Testis (tissue), 3 donors: ENCODE data around the gene CTCF. TPM values are rescaled to one million over a fixed set of nuclear protein-coding genes. Genes with fewer than 3 reads are reported as not detected.

Experiments
- DNase-seq: peaks from one replicate; pipeline ENCODE4 v3.0.0-alpha.2; 2019
- H3K27ac ChIP-seq, 2 donors: fragments of 200-600 bp; sonication (generic); one replicate each; pipeline ENCODE4 v1.5.1; 2019
- H3K27me3 ChIP-seq: fragments of 200-600 bp; sonication (generic); one replicate; pipeline ENCODE4 v1.5.1; 2019
- H3K36me3 ChIP-seq: fragments of 200-600 bp; sonication (generic); one replicate; pipeline ENCODE4 v1.5.1; 2017; ENCODE audit warnings: low read depth; ENCODE audit errors: missing control alignments
- H3K4me1 ChIP-seq: fragments of 200-600 bp; sonication (generic); one replicate; pipeline ENCODE4 v1.5.1; 2019
- H3K4me3 ChIP-seq, 2 donors: fragments of 200-600 bp; sonication (generic); one replicate each; pipeline ENCODE4 v1.5.1; 2017 to 2019
- H3K9me3 ChIP-seq: fragments of 200-600 bp; sonication (generic); one replicate; pipeline ENCODE4 v1.5.1; 2017
- POLR2A ChIP-seq: fragments of 450-650 bp; IDR thresholded peaks from one replicate; pipeline ENCODE4 v1.6.1; 2017; ENCODE audit warnings: antibody characterized with exemption, mild to moderate bottlenecking, moderate library complexity
- WGBS, 2 donors: methylation state at CpG; one replicate each; pipeline ENCODE4 v1.1.5; 2018; 5-methylcytosine and 5-hydroxymethylcytosine counted together
- intact Hi-C: fragments of 100-400 bp; cut with DNase I; formaldehyde crosslinking; loops from one replicate; pipeline ENCODE4 v1.15.1; 2023; ENCODE audit warnings: low total_unique reads
- polyA plus RNA-seq: library from polyadenylated mRNA; stranded (reverse); fragments of 350-450 nt; fragmentation: Illumina TruSeq; extraction: RNeasy Lipid Tissue Mini Kit (QIAGEN cat#74804); gene quantifications from one replicate; pipeline ENCODE4 v1.2.3, GENCODE V29; 2014; ENCODE audit warnings: low read depth, low replicate concordance; ENCODE audit not compliant: insufficient read depth
- total RNA-seq, 2 donors: library from RNA; depleted of rRNA; stranded (reverse); fragments of >200 nt; gene quantifications; one replicate each; pipeline ENCODE4 v1.2.3, GENCODE V29; 2016
- TF ChIP-seq, protein P1 (sequence below), 3 experiments: fragments of 450-650 bp in 2 of 3; fragments of 200-600 bp in 1 of 3; sonication (generic) in 1 of 3; IDR thresholded peaks; one replicate each; pipeline ENCODE4 v1.5.1; 2016 to 2019; ENCODE audit warnings: antibody characterized with exemption in 3 of 3, mild to moderate bottlenecking in 2 of 3, moderate library complexity in 1 of 3

CTCF gene
- total and polyA plus RNA-seq, 3 donors from 2014 or later: 25.9 to 47.0 (median 45.5) TPM

DNA sequence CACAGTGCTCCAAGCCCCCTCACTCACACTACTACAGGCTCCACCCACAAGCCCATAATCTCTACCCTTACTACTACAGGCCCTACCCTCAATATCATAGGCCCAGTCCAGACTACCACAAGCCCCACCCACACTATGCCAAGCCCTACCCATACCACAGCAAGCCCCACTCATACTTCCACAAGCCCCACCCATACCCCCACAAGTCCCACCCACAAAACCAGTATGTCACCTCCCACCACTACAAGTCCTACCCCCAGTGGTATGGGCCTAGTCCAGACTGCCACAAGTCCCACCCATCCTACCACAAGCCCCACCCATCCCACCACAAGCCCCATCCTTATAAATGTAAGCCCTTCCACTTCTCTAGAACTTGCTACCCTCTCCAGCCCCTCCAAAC, 19.9 kb upstream of the CTCF start:
- Histone ChIP-seq H3K27me3 (no peaks in the 10 kb centered on the region), H3K27ac (no peak overlapping the region), H3K36me3 (no peaks in the 10 kb centered on the region), H3K4me1 (peaks cover 26% of the 10 kb centered on the region), H3K9me3 (no peaks in the 10 kb centered on the region), H3K4me3 (no peak overlapping the region)
- intact Hi-C loops: loop anchor here (10.0 kb wide), 1 partner anchor 102 kb away; the partner anchor contains the start of gene CARMIL2
- DNase-seq: no peak
- TF ChIP-seq, protein P1, sequence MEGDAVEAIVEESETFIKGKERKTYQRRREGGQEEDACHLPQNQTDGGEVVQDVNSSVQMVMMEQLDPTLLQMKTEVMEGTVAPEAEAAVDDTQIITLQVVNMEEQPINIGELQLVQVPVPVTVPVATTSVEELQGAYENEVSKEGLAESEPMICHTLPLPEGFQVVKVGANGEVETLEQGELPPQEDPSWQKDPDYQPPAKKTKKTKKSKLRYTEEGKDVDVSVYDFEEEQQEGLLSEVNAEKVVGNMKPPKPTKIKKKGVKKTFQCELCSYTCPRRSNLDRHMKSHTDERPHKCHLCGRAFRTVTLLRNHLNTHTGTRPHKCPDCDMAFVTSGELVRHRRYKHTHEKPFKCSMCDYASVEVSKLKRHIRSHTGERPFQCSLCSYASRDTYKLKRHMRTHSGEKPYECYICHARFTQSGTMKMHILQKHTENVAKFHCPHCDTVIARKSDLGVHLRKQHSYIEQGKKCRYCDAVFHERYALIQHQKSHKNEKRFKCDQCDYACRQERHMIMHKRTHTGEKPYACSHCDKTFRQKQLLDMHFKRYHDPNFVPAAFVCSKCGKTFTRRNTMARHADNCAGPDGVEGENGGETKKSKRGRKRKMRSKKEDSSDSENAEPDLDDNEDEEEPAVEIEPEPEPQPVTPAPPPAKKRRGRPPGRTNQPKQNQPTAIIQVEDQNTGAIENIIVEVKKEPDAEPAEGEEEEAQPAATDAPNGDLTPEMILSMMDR (IDR thresholded peaks at IDR 0.05): no peak
- TF ChIP-seq POLR2A: no peak

DNA sequence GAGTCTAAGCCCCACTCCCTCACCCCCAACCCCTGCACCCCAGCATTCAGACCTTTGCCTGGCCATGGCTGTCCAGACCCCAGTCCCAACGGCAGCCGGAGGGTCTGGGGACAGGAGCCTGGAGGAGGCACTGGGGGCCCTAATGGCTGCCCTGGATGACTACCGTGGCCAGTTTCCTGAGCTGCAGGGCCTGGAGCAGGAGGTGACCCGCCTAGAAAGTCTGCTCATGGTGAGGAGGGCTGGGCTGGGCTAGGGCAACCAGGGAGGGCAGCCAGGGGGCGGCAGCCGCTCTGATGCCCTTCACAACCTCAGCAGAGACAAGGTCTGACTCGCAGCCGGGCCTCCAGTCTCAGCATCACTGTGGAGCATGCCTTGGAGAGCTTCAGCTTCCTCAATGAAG, 19.3 kb upstream of the CTCF start:
- intact Hi-C loops: loop anchor here (10.0 kb wide), 1 partner anchor 102 kb away; the partner anchor contains the start of gene CARMIL2
- 86 to 87% methylated on average over 8 of the region's 8 CpGs for WGBS, 2 donors
- Histone ChIP-seq H3K4me3 (no peak overlapping the region), H3K27me3 (no peaks in the 10 kb centered on the region), H3K27ac (no peak overlapping the region), H3K9me3 (no peaks in the 10 kb centered on the region), H3K4me1 (peaks cover 26% of the 10 kb centered on the region), H3K36me3 (no peaks in the 10 kb centered on the region)
- TF ChIP-seq POLR2A: no peak
- TF ChIP-seq, protein P1 (IDR thresholded peaks at IDR 0.05): no peak
- no peak for DNase-seq

DNA sequence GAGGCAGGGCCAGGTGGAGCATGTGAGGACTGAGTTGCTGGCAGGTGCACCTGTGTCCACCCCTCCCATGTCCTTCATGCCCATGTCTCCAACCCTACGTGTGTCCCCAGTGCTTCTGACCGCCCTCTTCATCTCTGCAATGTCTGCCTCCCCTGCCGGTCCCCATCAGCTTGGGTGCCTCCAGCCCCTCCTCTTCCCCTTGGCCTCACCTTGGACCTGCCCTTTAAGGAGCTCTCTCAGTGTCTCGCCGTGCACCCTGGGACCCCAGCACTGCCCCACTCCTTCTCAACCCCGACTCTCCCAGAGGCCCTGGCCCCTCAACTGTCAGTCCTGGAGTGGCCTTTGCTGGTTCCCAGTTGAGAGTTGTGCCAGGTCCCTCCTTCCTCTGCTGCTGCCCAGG, 18.7 kb upstream of the CTCF start:
- no peak for TF ChIP-seq POLR2A
- TF ChIP-seq, protein P1 (IDR thresholded peaks at IDR 0.05): no peak
- Histone ChIP-seq H3K27ac (no peak overlapping the region), H3K4me1 (peaks cover 21% of the 10 kb centered on the region), H3K9me3 (no peaks in the 10 kb centered on the region), H3K4me3 (no peak overlapping the region), H3K36me3 (no peaks in the 10 kb centered on the region), H3K27me3 (no peaks in the 10 kb centered on the region)
- 78 to 86% methylated on average over 6 of the region's 6 CpGs for WGBS, 2 donors
- no peak for DNase-seq
- intact Hi-C loops: loop anchor here (10.0 kb wide), 1 partner anchor 101 kb away; the partner anchor contains the start of gene CARMIL2

DNA sequence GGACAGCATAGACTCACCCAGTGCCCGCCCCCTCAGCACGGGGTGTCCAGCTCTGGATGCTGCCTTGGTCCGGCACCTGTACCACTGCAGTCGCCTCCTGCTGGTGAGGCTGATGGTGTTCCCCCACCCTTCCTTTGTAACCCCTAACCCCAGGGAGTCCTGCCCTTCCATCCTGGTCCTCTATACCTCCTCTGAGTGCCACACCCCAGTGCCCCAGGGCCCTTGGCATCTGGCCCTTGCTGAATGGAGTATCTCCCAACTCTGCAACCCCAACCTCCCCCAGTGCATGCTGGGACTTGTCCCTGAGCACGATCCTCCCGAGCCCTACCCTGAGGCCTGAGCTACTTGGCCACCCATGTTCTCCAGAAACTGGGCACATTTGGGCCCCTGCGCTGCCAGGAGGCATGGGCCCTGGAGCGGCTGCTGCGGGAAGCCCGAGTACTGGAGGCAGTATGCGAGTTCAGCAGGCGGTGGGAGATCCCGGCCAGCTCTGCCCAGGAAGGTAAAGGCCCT, 17.9 kb upstream of the CTCF start:
- DNase-seq: no peak

More for the DNA sequence above, 17.9 kb upstream of the CTCF start:
- peaks cover 14% of the 10 kb centered on the region for H3K4me1 ChIP-seq
- no peak overlapping the region for H3K4me3 ChIP-seq
- no peaks in the 10 kb centered on the region for H3K27me3 ChIP-seq
- 84 to 90% methylated on average over 10 to 13 of the region's 13 CpGs for WGBS, 2 donors
- no peaks in the 10 kb centered on the region for H3K9me3 ChIP-seq
- intact Hi-C loops: loop anchor here (10.0 kb wide), 1 partner anchor 100 kb away; the partner anchor contains the start of gene CARMIL2
- H3K36me3 ChIP-seq: no peaks in the 10 kb centered on the region
- TF ChIP-seq, protein P1 (IDR thresholded peaks at IDR 0.05): no peak
- TF ChIP-seq POLR2A: no peak
- no peak overlapping the region for H3K27ac ChIP-seq
